SIG-M5 treated with dmso at 0.1 percent for 504 hours (cell line): Measurements from ENCODE around the gene CAMK4.

Experiments used
- DNase-seq: peaks from one replicate; lab custom pipeline; 2025; ENCODE audit not compliant: unreplicated experiment; lab: John Stamatoyannopoulos, UW

Gene CAMK4

DNA sequence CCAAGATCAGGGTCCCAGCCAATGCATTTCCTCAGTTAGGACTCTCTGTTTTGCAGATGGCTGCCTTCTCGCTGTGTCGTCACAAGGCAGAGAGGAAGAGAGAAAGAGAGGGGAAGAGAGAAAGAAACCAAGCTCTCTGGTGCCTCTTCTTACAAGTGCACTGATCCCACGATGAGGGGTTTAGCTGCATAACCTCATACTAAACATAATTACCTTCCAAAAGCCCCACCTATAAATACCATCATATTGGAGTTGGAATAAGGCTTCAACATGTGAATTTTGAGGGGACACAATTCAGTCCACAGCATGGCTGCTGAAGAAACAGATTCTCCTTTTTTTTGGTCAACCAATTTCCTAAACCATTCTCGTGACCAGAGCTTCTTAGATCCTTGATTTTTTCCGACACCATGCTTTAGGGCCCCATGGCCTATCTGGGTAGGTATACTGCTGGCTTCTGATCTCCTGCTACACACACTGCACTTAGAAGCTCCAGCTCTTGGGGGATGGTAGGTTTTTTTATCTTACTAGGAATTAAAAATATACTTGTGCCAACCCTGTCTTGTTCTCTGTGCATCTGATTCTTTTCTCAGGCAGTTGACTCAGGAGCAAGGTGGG lies 5.1 kb downstream of the CAMK4 start:
- DNase-seq: no peak

GRCh38 chr5:111229871-111230810 lies 6.0 kb downstream of the CAMK4 start:
- DNase-seq: no peak

- DNase-seq: peak; percentile 45
These were observed 6.9 kb downstream of the CAMK4 start for GRCh38 chr5:111231119-111231518.

GRCh38 chr5:111232311-111233051 lies 8.3 kb downstream of the CAMK4 start:
- DNase-seq: no peak

DNA sequence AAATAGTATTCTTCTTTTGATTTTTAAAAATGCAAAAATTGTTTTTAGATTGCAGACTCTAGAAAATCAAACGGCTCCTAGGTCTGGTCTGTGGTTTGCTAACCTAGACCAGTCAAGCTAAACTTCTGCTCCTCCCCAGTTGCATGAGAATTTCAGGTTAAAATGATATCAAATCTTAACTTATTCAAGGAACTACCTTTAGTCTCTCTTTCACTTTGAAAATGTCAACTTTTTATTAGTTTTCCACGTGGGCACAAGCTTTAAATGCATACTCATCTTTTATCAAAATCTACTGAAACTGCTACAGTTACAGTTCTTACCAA lies 8.8 kb downstream of the CAMK4 start:
- DNase-seq: no peak

DNA sequence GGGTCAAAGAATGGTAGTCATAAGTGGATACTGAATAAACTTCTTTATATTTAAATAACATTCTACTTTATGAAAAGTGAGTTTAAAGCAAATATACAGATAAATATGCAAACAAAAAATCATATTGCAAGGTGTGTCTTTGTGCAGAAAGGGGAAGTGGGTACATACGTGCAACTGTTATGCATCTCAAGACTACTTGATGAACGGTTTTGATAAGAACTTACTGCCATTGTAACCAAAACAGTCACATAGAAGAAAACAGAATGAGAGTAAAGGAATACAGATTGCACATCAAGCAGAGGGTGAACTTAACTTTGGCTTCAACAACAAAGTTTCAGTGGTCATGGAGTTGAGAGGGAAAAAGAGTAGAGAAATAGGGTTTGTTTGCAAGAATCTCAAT lies 9.9 kb downstream of the CAMK4 start:
- no peak for DNase-seq

GRCh38 chr5:111235635-111236034 lies 11.5 kb downstream of the CAMK4 start:
- no peak for DNase-seq

- DNase-seq: no peak
These were observed 12.2 kb downstream of the CAMK4 start for GRCh38 chr5:111236348-111236747.

DNA sequence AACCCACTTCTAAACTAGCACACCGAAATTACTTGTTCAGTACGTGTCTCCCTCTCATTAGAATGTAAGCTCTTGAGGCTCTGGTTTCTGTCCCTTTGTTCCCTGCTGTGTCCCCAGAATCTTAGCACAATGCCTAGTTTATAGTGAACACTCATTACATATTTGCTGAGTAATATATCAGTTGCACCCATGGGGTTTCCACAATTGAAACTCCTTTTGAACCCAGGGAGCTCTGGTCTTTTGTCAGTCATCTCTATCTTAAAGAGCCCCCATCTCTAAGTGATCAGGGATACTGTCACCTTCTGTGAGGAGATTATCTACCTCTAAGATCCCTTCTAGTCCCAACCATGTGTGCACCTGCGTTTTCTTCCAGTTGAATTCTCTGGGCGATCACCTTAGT lies 12.8 kb downstream of the CAMK4 start:
- DNase-seq: no peak

DNA sequence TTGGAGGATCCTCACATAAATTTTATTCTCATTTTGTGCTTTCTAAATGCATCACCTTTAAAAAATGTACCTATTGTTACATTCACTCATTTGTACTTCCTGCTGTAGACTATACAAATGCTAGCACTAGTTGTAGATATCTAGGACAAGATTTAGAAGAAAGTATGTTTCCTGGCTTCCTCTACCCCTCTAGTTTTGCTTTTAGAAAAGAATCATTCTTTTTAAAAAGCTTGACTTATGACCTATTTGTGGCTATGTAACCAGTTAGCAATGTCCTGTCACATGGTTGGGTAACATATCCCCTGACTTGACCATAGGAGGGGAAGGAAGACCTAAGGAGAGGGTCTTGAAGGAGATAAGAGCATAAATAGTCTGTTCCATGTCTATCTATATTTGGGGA lies 13.3 kb downstream of the CAMK4 start:
- DNase-seq: no peak

GRCh38 chr5:111238431-111239225 lies 14.4 kb downstream of the CAMK4 start:
- DNase-seq: no peak

DNA sequence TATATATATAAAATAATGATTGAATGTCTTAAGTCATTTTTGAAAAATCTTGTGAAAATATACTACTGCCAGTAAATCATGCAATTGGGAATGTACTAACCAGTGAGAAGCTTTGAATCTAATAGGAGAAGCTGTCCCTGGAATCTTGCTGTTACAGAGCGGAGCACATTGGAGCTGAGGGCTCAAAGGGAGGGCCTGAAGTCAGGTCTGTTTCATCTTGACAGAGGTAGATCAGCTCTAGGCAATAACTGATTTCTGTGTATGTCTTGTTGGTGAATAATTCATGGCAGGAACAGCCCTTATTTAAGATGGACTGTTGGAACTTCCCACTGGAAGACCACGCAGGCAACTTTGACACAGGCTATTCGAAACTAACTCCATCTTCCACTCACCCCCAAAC lies 17.5 kb downstream of the CAMK4 start:
- DNase-seq: no peak

- no peak for DNase-seq
These were observed 18.4 kb downstream of the CAMK4 start for GRCh38 chr5:111242606-111243005.

DNA sequence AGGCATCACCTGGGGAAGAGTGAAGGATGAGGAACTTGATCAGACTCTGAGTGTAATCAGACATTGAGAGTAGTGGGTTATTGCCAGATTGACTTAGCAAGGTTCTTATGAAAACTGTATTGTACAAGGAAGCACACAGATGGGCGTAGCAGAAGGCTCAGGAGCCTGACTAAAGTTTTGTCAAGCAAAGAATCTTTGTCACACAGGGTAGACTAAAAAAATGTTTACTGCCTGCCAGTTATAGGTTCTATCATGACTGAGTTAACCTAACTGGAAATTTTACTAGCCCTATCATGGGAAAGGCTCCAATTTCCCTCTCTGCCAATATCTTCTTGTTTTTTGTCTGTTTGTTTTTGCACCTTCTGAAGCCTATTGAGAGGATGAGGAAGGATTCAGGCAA lies 19.1 kb downstream of the CAMK4 start:
- no peak for DNase-seq

DNA sequence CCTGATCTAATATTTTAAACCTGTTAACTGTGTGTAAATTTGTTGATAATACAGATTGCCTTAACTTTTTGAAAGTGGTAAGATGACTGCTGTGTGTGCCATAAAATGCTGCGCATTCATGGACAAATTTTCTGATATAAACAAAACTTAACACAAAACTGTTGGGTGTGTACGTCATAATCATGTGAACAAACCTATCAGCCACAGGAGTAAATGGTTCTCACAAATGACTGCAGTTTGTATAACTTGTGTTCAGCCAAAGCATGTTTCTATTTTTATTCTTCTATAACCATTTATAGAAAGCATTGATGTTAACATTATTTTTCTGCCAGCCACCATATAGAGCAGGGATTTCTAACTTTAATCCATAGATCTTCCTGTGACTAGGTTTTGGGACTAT lies 21.5 kb downstream of the CAMK4 start:
- DNase-seq: no peak

GRCh38 chr5:111246459-111246858 lies 22.3 kb downstream of the CAMK4 start:
- no peak for DNase-seq

DNA sequence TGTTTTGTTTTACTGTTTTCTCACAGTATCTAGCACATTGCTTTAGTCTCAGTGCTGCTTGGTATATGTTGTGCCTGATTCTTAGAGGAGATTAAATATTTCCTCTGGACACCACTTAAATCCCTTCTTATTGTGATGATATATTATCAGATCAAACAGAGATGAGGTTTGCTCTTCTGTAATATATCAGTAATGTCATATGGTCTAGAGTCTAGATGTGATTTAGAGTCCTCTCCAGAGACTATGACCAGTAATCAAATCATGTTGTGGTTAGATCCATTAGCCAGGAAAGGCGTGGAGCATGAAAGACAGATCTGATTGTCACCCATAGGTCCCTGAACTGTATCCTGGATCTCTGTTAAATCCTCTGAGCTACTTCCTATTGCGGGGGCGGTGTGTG lies 24.4 kb downstream of the CAMK4 start:
- DNase-seq: no peak

DNA sequence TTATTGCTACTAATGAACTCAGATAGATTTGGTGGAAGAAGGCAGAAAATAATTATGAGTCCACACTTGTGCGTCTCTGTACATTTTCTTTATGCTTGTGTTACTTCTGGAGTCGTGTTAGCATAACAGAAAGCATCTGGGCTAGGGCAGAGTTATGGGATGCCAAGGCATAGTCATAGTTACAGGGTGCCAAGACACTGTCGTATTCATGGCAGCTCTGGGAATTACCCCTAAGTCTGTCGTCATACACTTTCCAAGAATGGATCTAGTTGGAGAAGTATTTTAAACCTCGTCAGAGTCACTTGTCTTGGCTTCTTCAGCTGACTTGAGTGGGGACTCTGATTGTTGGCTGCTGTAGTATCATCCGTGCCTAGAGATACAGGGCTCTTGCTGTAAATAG lies 27.7 kb downstream of the CAMK4 start:
- DNase-seq: no peak

DNA sequence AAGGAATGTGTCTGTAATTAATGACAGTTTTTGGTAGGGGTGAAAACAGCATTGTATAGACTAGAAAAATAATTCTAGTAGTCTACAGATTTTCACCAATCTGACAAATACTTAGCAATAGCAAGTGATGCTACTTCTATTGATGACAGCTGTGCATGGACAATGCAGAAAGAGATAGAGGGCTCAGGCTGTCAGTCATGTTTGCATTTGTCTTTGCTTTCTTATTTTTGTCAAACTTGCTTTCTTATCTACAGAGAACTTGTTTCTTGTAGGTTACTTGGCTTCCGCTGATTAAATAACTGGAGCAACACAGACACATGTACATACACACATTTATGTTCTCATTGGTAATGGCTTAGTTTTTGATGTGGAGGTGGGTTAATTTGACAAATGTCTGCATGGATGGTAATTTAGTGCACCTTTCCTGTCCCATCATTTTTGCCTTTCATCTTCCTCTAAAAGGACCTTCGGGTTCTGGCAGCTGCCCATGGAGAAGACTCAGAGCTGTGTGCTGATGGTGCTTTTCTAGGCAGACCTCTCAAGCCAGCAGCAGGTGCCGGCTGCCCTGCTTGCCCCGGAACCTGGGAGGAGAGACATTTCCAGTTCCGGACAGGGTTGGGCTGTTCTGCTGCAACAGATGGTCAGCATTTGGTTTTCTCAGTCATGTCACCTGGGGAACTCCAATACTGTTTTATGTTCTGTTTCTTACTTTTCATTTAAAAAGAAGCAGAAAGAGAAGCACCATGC lies 28.8 kb downstream of the CAMK4 start:
- DNase-seq: no peak

GRCh38 chr5:111254613-111255012 lies 30.4 kb downstream of the CAMK4 start:
- no peak for DNase-seq

- no peak for DNase-seq
These were observed 31.0 kb downstream of the CAMK4 start for GRCh38 chr5:111255169-111255568.
